OCI-LY7 (cell line): ENCODE measurements around the gene FAM221B. TPM values are rescaled to one million over a fixed set of nuclear protein-coding genes. Genes with fewer than 3 reads are reported as not detected.

Experiments
- BruUV-seq: library from RNA; stranded (reverse); fragments of 400-500 nt; replicated peaks from 2 replicates; lab custom pipeline; 2021; lab: Mats Ljungman, UMichigan
- CTCF ChIA-PET: fragments of 300-600 bp; sonication (Branson Sonifier 250); formaldehyde crosslinking; loops from one replicate; lab custom pipeline; 2022; ENCODE audit warnings: antibody characterized with exemption; ENCODE audit not compliant: unreplicated experiment; lab: Charles Lee
- POLR2A ChIA-PET: fragments of 300-600 bp; sonication (Branson Sonifier 250); formaldehyde crosslinking; loops from one replicate; lab custom pipeline; 2022; ENCODE audit warnings: antibody characterized with exemption; lab: Charles Lee
- DNase-seq: peaks from one replicate; pipeline ENCODE4 v3.0.0-alpha.2; 2015; ENCODE audit warnings: low spot score
- H2AFZ ChIP-seq: fragments of 200-600 bp; sonication (generic), shearing (Covaris generic); 2 replicates; pipeline ENCODE4 v1.6.1; 2014; ENCODE audit warnings: mild to moderate bottlenecking, antibody characterized with exemption, low read length, moderate library complexity
- H3K27ac ChIP-seq: fragments of 200-600 bp; sonication (generic); 2 replicates; pipeline ENCODE4 v1.5.1; 2014; ENCODE audit warnings: mixed run types, low read depth, mild to moderate bottlenecking, moderate library complexity, low read length, inconsistent platforms; ENCODE audit not compliant: poor library complexity, severe bottlenecking
- H3K36me3 ChIP-seq: fragments of 200-600 bp; sonication (generic); 2 replicates; pipeline ENCODE4 v1.6.1; 2014; ENCODE audit warnings: mild to moderate bottlenecking, antibody characterized with exemption, low read length, moderate library complexity, mixed read lengths; ENCODE audit not compliant: insufficient read depth
- H3K4me1 ChIP-seq: fragments of 200-600 bp; sonication (generic); 2 replicates; pipeline ENCODE4 v1.5.1; 2014; ENCODE audit warnings: mild to moderate bottlenecking, low read length; ENCODE audit not compliant: insufficient read depth, poor library complexity, severe bottlenecking
- H3K4me2 ChIP-seq: fragments of 200-600 bp; sonication (generic); 2 replicates; pipeline ENCODE4 v1.6.1; 2014; ENCODE audit warnings: mild to moderate bottlenecking, low read length
- H3K4me3 ChIP-seq: fragments of 200-600 bp; sonication (generic); 2 replicates; pipeline ENCODE4 v1.5.1; 2014; ENCODE audit warnings: mild to moderate bottlenecking, low read depth, low read length; ENCODE audit not compliant: poor library complexity, severe bottlenecking
- H3K79me2 ChIP-seq: fragments of 200-600 bp; sonication (generic); 2 replicates; pipeline ENCODE4 v1.6.1; 2016; ENCODE audit warnings: low read depth, mild to moderate bottlenecking, low read length, moderate library complexity, mixed read lengths; ENCODE audit not compliant: insufficient read depth
- H3K9me2 ChIP-seq: fragments of 200-600 bp; sonication (generic); 2 replicates; pipeline ENCODE4 v1.6.1; 2016; ENCODE audit warnings: mild to moderate bottlenecking, low read length, mixed read lengths; ENCODE audit not compliant: insufficient read depth
- H3K9me3 ChIP-seq: fragments of 200-600 bp; sonication (generic); 2 replicates; pipeline ENCODE4 v1.6.1; 2014; ENCODE audit warnings: mild to moderate bottlenecking, mixed run types, low read length, mixed read lengths
- H4K20me1 ChIP-seq: fragments of 200-600 bp; sonication (generic); 2 replicates; pipeline ENCODE4 v1.6.1; 2014; ENCODE audit warnings: mild to moderate bottlenecking, antibody characterized with exemption, low read length, moderate library complexity, mixed read lengths; ENCODE audit not compliant: insufficient read depth
- CTCF ChIP-seq: fragments of 200-600 bp; sonication (generic); conservative IDR thresholded peaks from 2 replicates; pipeline ENCODE4 v1.5.1; 2014; ENCODE audit warnings: mild to moderate bottlenecking, antibody characterized with exemption, low read length, moderate library complexity, mixed read lengths
- EZH2phosphoT487 ChIP-seq: fragments of 200-600 bp; sonication (generic); IDR thresholded peaks from 2 replicates; pipeline ENCODE4 v1.6.1; 2018; ENCODE audit warnings: low read depth, borderline replicate concordance, mild to moderate bottlenecking, mixed run types, antibody characterized with exemption, low read length, moderate library complexity, mixed read lengths
- intact Hi-C: fragments of 100-400 bp; cut with micrococcal nuclease; formaldehyde crosslinking; loops from one replicate; pipeline ENCODE4 v1.10.0; 2022; ENCODE audit not compliant: unreplicated experiment
- total RNA-seq, 2 experiments: library from RNA; depleted of rRNA in 1 of 2; stranded (reverse); fragments of >200 nt in 1 of 2; shearing (Covaris generic) in 1 of 2; gene quantifications; 2 replicates each; pipeline ENCODE4 v1.2.3, GENCODE V29; 2014 to 2022

The FAM221B gene
- total RNA-seq, 2 experiments from 2014 or later = not detected

- no TSS peak for BruUV-seq
- DNase-seq = peak; percentile 73
- no peak overlapping the region for H2AFZ ChIP-seq
- TF ChIP-seq EZH2phosphoT487 (no peak), CTCF (peak; percentile 95)
- no peaks in the 10 kb centered on the region for H3K9me2 ChIP-seq
- no peaks in the 10 kb centered on the region for H3K9me3 ChIP-seq
- H3K4me1 ChIP-seq = peaks cover 12% of the 10 kb centered on the region
- no peaks in the 10 kb centered on the region for H3K79me2 ChIP-seq
- ChIA-PET CTCF (interaction anchor here (0.6 to 1.4 kb wide), 6 partner anchors 15 to 92 kb away, joined by 3 to 5 read pairs (median 3); partner anchors contain the start of gene HINT2), POLR2A (interaction anchor here (0.6 to 1.1 kb wide), 4 partner anchors 12 to 60 kb away, joined by 3 to 4 read pairs (median 3); no protein-coding TSS in a partner anchor)
- H4K20me1 ChIP-seq = no peaks in the 10 kb centered on the region
- no peak overlapping the region for H3K27ac ChIP-seq
- no peak overlapping the region for H3K4me2 ChIP-seq
- peaks cover 3% of the 10 kb centered on the region; the same call in 1 of the 2 replicates for H3K36me3 ChIP-seq
- H3K4me3 ChIP-seq = no peak overlapping the region
- intact Hi-C loops = loop anchor here (1.0 to 10.0 kb wide), 3 partner anchors 36 to 234 kb away; no protein-coding TSS in a partner anchor
Observed at GRCh38 chr9:35790385-35791296, 37.9 kb downstream of the FAM221B start.

- Histone ChIP-seq H3K36me3 (peaks cover 3% of the 10 kb centered on the region; the same call in 1 of the 2 replicates), H2AFZ (no peak overlapping the region), H3K9me2 (no peaks in the 10 kb centered on the region), H3K9me3 (no peaks in the 10 kb centered on the region), H3K27ac (no peak overlapping the region), H3K4me3 (no peak overlapping the region), H3K79me2 (no peaks in the 10 kb centered on the region), H3K4me2 (no peak overlapping the region), H3K4me1 (peaks cover 18% of the 10 kb centered on the region), H4K20me1 (no peaks in the 10 kb centered on the region)
- intact Hi-C loops = loop anchor here (1.0 to 10.0 kb wide), 3 partner anchors 36 to 235 kb away; no protein-coding TSS in a partner anchor
- DNase-seq = no peak
- ChIA-PET CTCF (interaction anchor here (0.6 to 1.4 kb wide), 6 partner anchors 15 to 92 kb away, joined by 3 to 5 read pairs (median 3); partner anchors contain the start of gene HINT2), POLR2A (interaction anchor here (0.6 to 1.1 kb wide), 4 partner anchors 12 to 59 kb away, joined by 3 to 4 read pairs (median 3); no protein-coding TSS in a partner anchor)
- no TSS peak for BruUV-seq
- TF ChIP-seq EZH2phosphoT487 (no peak), CTCF (no peak)
Observed at GRCh38 chr9:35790025-35790384, 38.5 kb downstream of the FAM221B start.
